NCI-H1694 (cell line): ENCODE data around the gene MYH11.
"Not testable (repeated sequence)": the region's sequence is repeated elsewhere in the genome, so short reads cannot be mapped to it uniquely, and the experiment has no call there.

Source experiments
- DNase-seq: peaks from one replicate; lab custom pipeline; 2025; lab: John Stamatoyannopoulos, UW

MYH11 gene

DNA sequence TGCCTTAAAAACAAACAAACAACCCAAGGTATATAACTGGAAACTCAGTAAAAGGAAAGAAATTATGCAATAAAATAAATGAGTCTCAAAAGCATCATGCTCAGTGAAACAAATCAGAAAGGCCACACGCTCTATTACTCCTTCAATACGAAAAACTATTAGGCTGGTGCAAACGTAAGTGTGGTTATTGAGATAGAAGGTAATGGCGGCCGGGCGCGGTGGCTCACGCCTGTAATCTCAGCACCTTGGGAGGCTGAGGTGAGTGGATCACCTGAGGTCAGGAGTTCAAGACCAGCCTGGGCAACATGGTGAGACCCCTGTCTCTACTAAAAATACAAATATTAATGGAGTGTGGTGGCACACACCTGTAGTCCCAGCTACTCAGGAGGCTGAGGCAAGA lies 17.6 kb downstream of the MYH11 start:
- not testable (repeated sequence) for DNase-seq

GRCh38 chr16:15837761-15838160 lies 19.1 kb downstream of the MYH11 start:
- no peak for DNase-seq

GRCh38 chr16:15836965-15837611 lies 19.7 kb downstream of the MYH11 start:
- DNase-seq: no peak

DNA sequence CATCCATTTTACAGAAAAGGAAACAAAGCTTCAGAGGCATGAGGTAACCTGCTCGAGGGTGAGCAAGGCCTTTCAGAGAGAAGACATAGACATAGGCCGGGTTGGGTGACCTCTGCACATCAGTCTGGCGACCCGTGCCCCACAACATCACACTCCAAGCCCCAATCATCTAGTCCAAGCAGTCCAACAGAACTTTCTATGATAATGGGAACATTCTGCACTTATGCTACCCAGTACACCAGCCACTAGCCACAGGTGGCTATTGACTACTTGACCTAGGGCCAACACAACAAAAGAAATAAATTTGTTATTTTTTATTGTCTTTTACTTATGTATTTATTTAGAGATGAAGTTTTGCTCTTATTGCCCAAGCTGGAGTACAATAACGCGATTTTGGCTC lies 20.8 kb downstream of the MYH11 start:
- DNase-seq: no peak

DNA sequence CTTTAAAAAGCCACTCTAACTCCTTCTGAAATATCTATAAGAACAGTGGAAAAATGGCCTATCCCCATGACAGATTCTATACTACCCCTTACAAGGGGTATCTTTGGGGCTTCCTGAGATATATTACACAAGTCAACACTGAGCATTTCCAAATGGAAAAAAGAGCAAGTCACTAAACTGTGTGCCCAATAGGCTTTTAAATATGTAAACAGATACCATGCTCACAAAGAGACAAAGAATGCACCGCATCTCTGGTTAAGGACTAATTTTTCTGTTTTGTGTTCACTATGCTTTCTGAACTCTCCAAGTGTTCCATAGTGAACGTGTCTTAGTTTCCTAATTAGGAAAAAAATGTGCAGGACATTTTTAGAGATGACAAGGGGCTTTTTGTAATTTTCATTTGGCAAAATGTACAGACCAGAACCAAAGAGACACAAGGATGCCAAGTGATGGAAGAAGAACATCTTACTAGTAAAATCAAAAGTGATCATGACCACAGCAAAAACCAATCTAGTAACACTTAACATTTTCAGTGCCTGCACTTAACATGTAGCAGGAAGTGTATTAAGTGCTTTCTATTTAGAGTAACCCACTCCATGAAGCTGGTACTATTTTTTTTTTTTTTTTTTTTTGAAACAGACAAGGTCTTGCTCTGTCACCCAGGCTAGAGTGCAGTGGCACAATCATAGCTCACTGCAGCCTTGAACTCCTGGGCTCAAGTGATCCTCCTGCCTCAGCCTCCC lies 21.5 kb downstream of the MYH11 start:
- DNase-seq: no peak

- no peak for DNase-seq
These were observed 22.3 kb downstream of the MYH11 start for GRCh38 chr16:15834502-15834901.

- no peak for DNase-seq
These were observed 23.3 kb downstream of the MYH11 start for GRCh38 chr16:15833541-15833940.

- DNase-seq: no peak
These were observed 24.6 kb downstream of the MYH11 start for GRCh38 chr16:15832241-15832640.

DNA sequence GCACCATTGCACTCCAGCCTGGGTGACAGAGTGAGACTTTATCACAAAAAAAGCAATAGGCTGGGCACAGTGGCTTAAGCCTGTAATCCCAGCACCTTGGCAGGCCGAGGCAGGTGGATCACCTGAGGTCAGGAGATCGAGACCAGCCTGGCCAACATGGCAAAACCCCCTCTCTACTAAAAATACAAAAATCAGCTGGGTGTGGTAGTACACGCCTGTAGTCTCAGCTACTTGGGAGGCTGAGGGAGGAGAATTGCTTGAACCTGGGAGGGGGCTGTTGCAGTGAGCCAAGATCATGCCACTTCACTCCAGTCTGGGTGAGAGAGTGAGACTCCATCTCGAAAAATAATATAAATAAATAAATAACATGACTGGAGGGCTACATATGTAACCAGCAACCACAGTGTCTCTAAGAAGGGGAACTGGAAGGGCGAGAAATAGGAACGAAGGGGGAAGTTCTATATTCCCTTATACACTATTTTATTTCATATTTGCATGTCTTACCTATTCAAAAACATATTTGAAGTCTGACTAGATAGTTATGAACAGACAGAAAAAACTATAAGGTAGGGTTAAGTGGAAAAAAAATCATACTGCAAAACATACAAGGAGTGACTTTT lies 25.9 kb downstream of the MYH11 start:
- no peak for DNase-seq

DNA sequence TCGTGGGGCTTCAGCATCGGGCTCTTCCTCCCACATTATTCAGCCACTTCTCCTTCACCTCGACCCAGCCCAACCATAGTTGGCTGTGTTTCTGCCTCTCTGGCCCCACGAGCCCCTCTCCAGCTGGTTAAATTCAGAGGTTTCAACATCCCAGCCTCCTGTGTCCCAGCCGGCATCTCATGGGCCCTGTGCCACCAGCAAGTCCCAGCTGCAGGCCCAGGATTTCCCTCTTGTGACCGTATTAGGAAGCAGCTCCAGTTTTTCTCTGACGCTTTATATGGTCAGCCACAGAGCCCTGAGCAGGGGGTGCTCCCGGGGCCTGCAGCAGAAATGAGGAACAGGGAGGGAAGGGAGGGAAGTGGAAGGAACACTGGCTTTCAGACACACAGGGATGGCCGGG lies 27.4 kb downstream of the MYH11 start:
- DNase-seq: no peak

- no peak for DNase-seq
These were observed 29.0 kb downstream of the MYH11 start for GRCh38 chr16:15827709-15828343.

GRCh38 chr16:15827299-15827698 lies 29.5 kb downstream of the MYH11 start:
- DNase-seq: no peak

GRCh38 chr16:15825750-15826305 lies 31.0 kb downstream of the MYH11 start:
- DNase-seq: no peak

- peak; percentile 54 for DNase-seq
These were observed 33.9 kb downstream of the MYH11 start for GRCh38 chr16:15822957-15823356.

DNA sequence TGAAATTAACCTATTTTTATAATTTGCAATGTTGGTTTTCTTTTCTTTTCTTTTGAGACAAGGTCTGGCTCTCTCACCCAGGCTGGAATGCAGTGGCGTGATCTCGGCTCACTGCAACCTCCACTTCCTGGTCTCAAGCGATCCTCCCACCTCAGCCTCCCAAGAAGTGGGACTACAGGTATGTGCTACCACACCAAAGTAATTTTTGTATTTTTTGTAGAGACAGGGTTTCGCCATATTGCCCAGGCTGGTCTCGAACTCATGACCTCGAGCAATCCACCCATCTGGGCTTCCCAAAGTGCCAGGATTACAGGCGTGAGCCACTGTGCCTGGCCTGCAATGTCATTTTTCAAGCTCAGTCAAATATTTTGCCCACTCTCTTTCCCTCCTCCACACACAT lies 36.0 kb downstream of the MYH11 start:
- no peak for DNase-seq

DNA sequence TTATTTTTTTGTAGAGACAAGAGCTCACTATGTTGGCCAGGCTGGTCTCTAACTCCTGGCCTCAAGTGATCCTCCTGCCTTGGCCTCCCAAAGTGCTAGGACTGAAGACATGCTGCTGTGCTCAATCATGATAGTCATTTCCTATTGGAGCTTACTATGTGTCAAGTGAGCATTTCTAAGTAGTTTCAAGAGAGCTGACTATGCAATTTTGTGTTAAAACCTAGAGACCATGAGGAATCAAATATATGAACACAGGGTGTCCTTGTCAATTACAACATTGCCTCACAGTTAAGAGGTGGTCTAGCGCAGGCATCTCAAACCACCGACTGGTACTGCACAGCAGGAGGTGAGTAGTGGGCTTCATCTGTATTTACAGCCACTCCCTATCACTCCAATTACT lies 37.8 kb downstream of the MYH11 start:
- no peak for DNase-seq

DNA sequence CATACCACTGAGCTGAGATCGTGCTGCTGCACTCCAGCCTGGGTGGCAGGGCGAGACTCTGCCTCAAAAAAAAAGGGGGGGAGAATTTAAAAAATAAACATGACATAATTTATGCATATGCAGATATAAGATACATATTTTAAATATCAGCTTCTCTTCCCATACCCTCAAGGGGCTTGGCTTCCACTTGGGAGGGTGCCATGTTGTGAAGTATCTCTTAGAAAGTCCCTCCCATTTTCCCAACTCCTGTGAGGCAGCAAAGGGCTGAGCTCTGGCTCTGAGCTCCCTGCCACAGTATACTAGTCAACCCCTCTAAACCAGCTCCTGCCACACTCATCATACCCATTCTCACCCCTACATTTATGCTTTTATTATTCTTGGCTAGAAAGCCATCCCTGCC lies 39.4 kb downstream of the MYH11 start:
- no peak for DNase-seq

- DNase-seq: no peak
These were observed 40.6 kb downstream of the MYH11 start for GRCh38 chr16:15816228-15816627.

- DNase-seq: not testable (repeated sequence)
These were observed 44.5 kb downstream of the MYH11 start for GRCh38 chr16:15812401-15812750.

DNA sequence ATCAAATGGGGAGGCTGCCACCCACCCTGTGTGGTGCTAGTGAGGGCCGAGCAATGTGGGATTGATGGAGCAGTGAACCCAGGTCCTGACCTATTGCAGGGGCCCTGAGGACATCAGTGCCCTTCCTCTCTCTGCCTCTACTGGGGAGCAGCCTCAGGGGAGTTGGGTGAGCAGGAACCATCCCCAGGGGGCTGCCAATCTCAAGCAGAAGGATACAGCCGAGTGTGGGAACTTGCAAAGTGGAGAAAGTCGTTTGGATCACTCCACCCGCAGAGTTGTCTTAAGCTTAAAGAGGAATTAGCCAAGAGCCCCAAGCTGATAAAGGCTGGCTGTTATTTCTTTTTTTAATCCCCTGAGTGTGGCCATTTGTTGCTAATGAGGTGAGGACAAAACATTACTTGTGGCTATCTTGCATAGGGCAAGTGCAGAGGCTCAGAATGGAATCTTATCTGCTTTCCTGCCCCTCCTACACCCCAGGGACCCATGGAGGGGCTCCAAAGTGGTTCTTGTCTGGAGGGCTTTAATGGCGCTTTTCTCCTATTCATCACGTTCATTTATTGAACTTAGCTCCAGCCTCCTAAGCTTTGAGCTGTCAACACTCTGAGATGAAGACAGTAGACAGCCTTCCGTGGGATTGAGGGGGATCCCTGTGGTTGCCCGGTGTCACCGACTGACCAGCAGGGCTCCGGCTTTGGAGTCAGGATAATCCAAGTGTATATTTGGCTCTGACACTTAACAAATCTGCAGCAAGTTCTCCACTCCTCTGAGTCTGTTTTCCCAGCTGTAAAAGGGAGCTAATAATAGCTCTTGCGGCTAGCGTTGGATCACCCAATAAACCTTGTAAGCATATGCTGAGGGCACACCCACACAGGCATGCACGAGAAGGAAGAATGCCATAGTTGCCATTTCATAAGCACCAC lies 45.1 kb downstream of the MYH11 start:
- no peak for DNase-seq

GRCh38 chr16:15810949-15811348 lies 45.9 kb downstream of the MYH11 start:
- DNase-seq: no peak

DNA sequence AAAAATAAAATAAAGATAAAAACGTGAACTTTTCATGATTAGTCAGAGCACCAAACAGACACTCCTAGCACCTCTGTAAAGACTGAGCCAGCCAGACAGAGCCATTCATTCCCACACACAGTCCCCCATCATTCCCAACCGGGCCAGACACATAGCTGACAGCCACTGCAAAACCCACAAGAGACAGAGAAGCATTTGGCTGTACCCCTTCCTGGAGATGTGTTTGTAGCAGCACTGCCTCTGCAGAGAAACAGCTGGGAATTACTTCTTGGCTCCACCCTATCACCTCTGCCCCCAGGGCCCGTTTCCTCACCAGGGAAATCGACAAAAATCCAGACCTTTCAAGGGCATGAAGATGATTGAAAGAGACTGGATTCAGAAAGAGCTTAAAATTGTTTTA lies 46.4 kb downstream of the MYH11 start:
- DNase-seq: no peak
